Skeletal muscle tissue (tissue), 4 donors: Measurements from ENCODE around the gene NANP. TPM values are rescaled to one million over a fixed set of nuclear protein-coding genes. Genes with fewer than 3 reads are reported as not detected.
"Not testable (repeated sequence)": the region's sequence is repeated elsewhere in the genome, so short reads cannot be mapped to it uniquely, and the experiment has no call there.

Experiments used
- H3K27ac ChIP-seq: one replicate; pipeline ENCODE4 v1.7.0; 2013; ENCODE audit warnings: mild to moderate bottlenecking, low read depth, low read length, inconsistent platforms
- H3K27me3 ChIP-seq, 3 donors: one replicate each; pipeline ENCODE4 v1.7.0; 2013; ENCODE audit warnings: low read length in 3 of 3; ENCODE audit not compliant: control insufficient read depth in 3 of 3, insufficient read depth in 3 of 3
- H3K36me3 ChIP-seq, 3 donors: one replicate each; pipeline ENCODE4 v1.7.0; 2013; ENCODE audit warnings: low read length in 3 of 3; ENCODE audit not compliant: control insufficient read depth in 3 of 3, insufficient read depth in 3 of 3
- H3K4me1 ChIP-seq, 3 donors: one replicate each; pipeline ENCODE4 v1.7.0; 2013; ENCODE audit warnings: low read length in 3 of 3, mild to moderate bottlenecking in 3 of 3; ENCODE audit not compliant: control insufficient read depth in 3 of 3, insufficient read depth in 3 of 3
- H3K4me3 ChIP-seq, 3 donors: one replicate each; pipeline ENCODE4 v1.7.0; 2013; ENCODE audit warnings: low read length in 3 of 3
- H3K9ac ChIP-seq, 3 donors: one replicate each; pipeline ENCODE4 v1.7.0; 2013; ENCODE audit warnings: low read length in 3 of 3, mild to moderate bottlenecking in 3 of 3, moderate library complexity in 2 of 3, low read depth in 1 of 3
- H3K9me3 ChIP-seq, 3 donors: one replicate each; pipeline ENCODE4 v1.7.0; 2013; ENCODE audit warnings: low read length in 3 of 3; ENCODE audit not compliant: control insufficient read depth in 3 of 3
- total RNA-seq: library from RNA; depleted of rRNA; stranded (reverse); fragments of >200 nt; gene quantifications from one replicate; pipeline ENCODE4 v1.2.3, GENCODE V29; 2014
- donor health status: Osteomylitis.

Gene NANP
- total RNA-seq, 1 donor from 2014 or later, result 5.7 TPM

DNA sequence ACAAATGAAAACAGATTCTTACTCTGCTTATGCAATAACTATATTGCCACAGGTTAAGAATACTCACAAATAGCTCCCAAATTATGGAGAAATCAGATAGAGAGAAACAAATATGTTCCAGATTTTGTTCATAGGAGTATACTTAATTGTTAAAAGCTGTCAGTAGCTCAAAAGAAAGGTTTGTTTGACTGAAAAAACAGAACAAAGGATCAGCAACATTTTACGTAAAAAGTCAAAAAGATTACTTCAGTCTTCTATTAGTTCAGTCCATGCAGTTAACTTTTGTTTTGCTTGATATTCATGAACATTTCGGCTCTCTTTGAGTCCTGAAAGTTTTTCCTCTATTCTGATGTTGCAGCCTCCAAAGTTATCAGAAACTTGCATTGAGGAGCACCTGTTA is 13.4 kb upstream of the NANP start:
- no peak overlapping the region for H3K27ac ChIP-seq
- H3K9ac ChIP-seq, result no peak overlapping the region
- H3K4me3 ChIP-seq, result no peak overlapping the region
- H3K36me3 ChIP-seq, result peaks cover 0 to 5% (median 0%) of the 10 kb centered on the region in 3 donors
- H3K9me3 ChIP-seq, result no peaks in the 10 kb centered on the region
- no peaks in the 10 kb centered on the region for H3K27me3 ChIP-seq
- no peaks in the 10 kb centered on the region for H3K4me1 ChIP-seq

DNA sequence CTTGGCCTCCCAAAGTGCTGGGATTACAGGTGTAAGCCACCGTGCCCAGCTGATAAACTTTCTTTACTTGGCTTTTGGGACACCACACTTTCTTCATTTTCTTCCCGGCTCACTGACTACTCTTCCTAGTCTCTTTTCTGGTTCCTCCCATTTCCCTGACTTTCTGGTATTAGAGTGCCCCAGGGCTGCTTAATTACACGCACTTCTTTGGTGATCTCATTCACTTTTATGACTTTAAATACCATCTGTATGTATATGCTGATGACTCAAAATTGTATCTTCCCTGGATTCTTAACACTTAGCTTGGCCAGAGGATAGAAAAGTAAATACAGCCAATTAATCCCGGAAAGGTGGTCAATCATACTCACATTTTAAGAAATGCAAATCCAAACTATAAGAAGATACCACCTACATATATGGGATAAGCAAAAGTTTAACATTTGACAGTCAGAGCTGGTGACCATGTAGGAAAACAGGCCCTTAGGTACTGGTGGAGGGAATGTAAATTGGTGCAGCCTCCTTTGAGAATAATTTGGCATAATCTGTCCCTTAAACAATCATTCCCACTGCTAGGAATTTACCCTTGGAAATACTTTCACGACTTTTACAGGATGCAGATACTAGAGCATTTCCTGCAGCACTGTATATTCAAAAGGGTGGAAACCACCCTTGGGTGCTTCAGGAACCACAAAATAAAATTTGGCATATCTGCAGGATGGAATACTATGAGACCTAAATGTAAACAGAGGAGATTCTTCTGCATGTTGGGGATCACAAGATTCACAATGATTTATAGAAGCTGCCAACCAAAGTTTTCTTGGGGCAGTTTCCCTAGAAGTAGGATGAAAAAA is 9.4 kb upstream of the NANP start:
- H3K4me3 ChIP-seq, result no peak overlapping the region
- H3K36me3 ChIP-seq, result peaks cover 0 to 5% (median 0%) of the 10 kb centered on the region in 3 donors
- no peak overlapping the region for H3K27ac ChIP-seq
- peaks cover 0 to 6% (median 2%) of the 10 kb centered on the region in 3 donors for H3K4me1 ChIP-seq
- no peaks in the 10 kb centered on the region for H3K27me3 ChIP-seq
- H3K9me3 ChIP-seq, result no peaks in the 10 kb centered on the region
- H3K9ac ChIP-seq, result no peak overlapping the region

DNA sequence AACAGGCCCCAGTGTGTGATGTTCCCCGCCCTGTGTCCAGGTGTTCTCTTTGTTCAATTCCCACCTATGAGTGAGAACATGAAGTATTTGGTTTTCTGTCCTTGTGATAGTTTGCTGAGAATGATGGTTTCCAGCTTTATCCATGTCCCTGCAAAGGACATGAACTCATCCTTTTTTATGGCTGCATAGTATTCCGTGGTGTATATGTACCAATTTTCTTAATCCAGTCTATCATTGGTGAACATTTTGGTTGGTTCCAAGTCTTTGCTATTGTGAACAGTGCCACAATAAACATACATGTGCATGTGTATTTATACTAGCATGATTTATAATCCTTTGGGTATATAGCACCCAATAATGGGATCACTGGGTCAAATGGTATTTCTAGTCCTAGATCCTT is 6.8 kb upstream of the NANP start:
- H3K4me1 ChIP-seq, H3K36me3 ChIP-seq, H3K27me3 ChIP-seq, H3K4me3 ChIP-seq, H3K9ac ChIP-seq, H3K27ac ChIP-seq, H3K9me3 ChIP-seq: not testable (repeated sequence)

GRCh38 chr20:25629816-25630499 is 6.1 kb upstream of the NANP start:
- no peaks in the 10 kb centered on the region for H3K9me3 ChIP-seq
- H3K9ac ChIP-seq, result no peak overlapping the region
- no peak overlapping the region for H3K4me3 ChIP-seq
- H3K27me3 ChIP-seq, result no peaks in the 10 kb centered on the region
- no peak overlapping the region for H3K27ac ChIP-seq
- peaks cover 0 to 6% (median 2%) of the 10 kb centered on the region in 3 donors for H3K4me1 ChIP-seq
- peaks cover 0 to 5% (median 0%) of the 10 kb centered on the region in 3 donors for H3K36me3 ChIP-seq

DNA sequence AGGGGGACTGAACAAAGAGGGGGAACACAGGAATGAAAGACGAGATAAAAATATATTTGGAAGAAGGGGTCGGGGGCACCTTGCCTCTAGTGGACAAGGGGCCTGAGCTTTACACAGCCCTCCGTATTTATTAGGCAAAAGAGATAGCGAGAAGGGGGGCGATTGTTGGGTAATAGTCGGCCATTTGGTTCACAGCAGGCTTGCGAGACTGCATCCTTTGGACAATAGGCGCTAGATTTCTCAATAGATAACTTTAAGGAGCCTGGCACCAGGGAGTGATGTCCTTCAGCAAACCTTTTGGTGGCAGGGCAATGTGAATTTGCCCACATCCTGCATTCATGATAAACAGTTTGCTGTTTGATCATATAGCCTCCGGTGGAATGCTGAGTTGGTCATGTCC is 3.0 kb upstream of the NANP start:
- Histone ChIP-seq H3K9me3 (no peaks in the 10 kb centered on the region), H3K4me3 (no peak overlapping the region), H3K36me3 (no peaks in the 10 kb centered on the region)

GRCh38 chr20:25624500-25624939 is 706 bp upstream of the NANP start:
- Histone ChIP-seq H3K4me1 (peaks cover 11 to 24% (median 16%) of the 10 kb centered on the region in 3 donors), H3K27me3 (no peaks in the 10 kb centered on the region), H3K4me3 (peak overlapping the region; percentile 72 to 92 (median 89)), H3K36me3 (no peaks in the 10 kb centered on the region), H3K9ac (peak overlapping the region; percentile 77 to 95 (median 91)), H3K9me3 (no peaks in the 10 kb centered on the region), H3K27ac (peak overlapping the region; percentile 83)

More for the DNA sequence above, 3.0 kb upstream of the NANP start:
- peaks cover 11 to 27% (median 18%) of the 10 kb centered on the region in 3 donors for H3K4me1 ChIP-seq
- H3K27me3 ChIP-seq, result no peaks in the 10 kb centered on the region
- H3K9ac ChIP-seq, result no peak overlapping the region
- H3K27ac ChIP-seq, result no peak overlapping the region

- H3K27me3 ChIP-seq, result no peaks in the 10 kb centered on the region
- peak overlapping the region; percentile 83 for H3K27ac ChIP-seq
- no peaks in the 10 kb centered on the region for H3K36me3 ChIP-seq
- H3K4me1 ChIP-seq, result peaks cover 11 to 21% (median 16%) of the 10 kb centered on the region in 3 donors
- H3K4me3 ChIP-seq, result peak overlapping the region; percentile 72 to 92 (median 89)
- H3K9ac ChIP-seq, result peak overlapping the region; percentile 77 to 95 (median 91)
- no peaks in the 10 kb centered on the region for H3K9me3 ChIP-seq
Observed at GRCh38 chr20:25623225-25623735, 534 bp downstream of the NANP start.

DNA sequence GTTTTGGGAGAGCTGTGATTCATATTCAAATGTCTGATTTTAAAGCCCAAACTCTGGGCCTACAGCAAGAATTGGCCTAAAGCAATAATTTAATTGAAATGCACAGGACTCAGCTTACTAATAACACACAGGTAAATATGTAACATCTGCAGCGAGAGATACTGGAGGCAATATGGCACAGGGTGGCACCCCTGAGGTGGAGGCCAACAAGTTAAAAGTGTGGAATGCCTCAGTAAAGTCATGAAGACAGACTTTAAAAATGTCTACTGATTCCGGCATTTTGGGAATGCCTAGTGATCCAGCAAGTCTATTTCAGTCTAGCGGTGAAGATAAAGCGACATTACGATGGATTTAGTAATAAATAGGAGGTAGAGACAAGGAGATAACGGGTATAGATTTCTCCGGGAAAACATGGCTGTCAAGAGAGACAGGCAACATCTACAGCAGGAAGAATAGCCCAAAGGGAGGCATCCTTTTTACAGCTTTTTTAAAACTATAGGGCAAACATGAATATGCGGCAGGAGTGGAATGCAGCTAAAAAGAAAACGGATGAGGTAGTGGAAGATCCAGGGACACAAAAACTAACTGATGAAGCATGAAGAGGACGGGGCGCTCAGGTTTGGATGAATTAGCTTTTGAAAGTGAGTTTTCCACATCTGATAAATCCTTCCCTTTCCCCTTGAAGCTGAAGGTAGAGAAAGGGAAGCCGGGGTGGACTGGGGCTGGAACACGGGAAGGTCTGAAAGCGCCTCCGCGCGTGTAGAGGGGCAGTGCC is 1.2 kb downstream of the NANP start:
- Histone ChIP-seq H3K4me3 (peak overlapping the region; percentile 72 to 92 (median 89)), H3K9ac (peak overlapping the region; percentile 77 to 95 (median 91)), H3K27ac (peak overlapping the region; percentile 83), H3K4me1 (peaks cover 11 to 21% (median 16%) of the 10 kb centered on the region in 3 donors), H3K27me3 (no peaks in the 10 kb centered on the region), H3K9me3 (no peaks in the 10 kb centered on the region), H3K36me3 (no peaks in the 10 kb centered on the region)

GRCh38 chr20:25622049-25622448 is 1.8 kb downstream of the NANP start:
- peaks cover 11 to 21% (median 16%) of the 10 kb centered on the region in 3 donors for H3K4me1 ChIP-seq
- H3K9me3 ChIP-seq, result no peaks in the 10 kb centered on the region
- no peak overlapping the region for H3K27ac ChIP-seq
- no peaks in the 10 kb centered on the region for H3K27me3 ChIP-seq
- H3K4me3 ChIP-seq, result no peak overlapping the region
- H3K9ac ChIP-seq, result no peak overlapping the region
- no peaks in the 10 kb centered on the region for H3K36me3 ChIP-seq
